ENCODE measurements around the gene ATP9A. TPM values are rescaled to one million over a fixed set of nuclear protein-coding genes. Genes with fewer than 3 reads are reported as not detected.
"Not testable (repeated sequence)": the region's sequence is repeated elsewhere in the genome, so short reads cannot be mapped to it uniquely, and the experiment has no call there.

ATP9A gene
- polyA plus RNA-seq, 3 donors = 57.4 to 60.8 (median 58.5) TPM

DNA sequence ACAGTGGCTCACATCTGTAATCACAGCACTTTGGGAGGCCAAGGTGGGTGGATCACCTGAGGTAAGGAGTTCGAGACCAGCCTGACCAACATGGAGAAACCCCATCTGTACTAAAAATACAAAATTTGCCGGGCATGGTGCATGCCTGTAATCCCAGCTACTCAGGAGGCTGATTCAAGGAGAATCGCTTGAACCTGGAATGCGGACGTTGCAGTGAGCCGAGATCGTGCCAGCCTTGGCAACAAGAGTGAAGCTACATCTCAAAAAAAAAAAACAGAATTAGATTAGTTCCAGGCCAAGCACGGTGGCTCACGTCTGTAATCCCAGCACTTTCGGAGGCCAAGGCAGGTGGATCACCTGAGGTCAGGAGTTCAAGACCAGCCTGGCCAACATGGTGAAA is 2.8 kb downstream of the ATP9A start:
- not testable (repeated sequence) for DNase-seq (ENCODE audit: extremely low read depth in 1 of 11, low read depth in 9 of 11, low spot score in 4 of 11)

DNA sequence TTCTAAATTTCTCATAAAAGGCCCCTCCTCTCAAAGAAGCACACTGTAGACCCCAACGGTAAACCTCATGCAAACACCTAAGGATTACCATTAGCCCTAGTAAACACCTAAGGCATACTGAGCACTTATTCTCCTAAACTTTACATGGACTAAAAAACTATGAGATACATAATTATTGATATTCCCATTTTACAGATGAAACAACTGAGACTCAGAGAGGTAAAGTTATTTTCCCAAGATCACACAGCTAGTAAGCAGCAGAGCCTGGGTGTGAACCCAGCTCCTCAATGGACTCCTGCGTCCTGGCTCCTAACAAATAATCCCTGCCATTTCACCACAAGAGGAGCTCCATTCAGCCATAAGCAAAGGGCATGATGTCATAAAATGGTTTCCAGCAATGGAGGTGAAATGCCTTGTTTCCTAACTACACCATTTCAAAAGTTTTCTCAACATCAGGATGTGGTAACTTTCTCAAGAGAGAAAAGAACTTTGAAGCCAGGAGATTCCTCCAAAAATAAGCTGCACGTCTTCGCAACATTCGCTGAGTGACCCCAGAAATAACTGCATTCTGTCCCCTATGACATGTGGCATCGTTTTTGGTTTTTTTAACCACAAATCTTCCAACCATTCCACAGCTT is 4.1 kb downstream of the ATP9A start:
- DNase-seq (ENCODE audit: extremely low read depth in 1 of 11, low read depth in 9 of 11, low spot score in 4 of 11) = no peak

GRCh38 chr20:51760905-51761546 is 7.2 kb downstream of the ATP9A start:
- DNase-seq (ENCODE audit: extremely low read depth in 1 of 11, low read depth in 9 of 11, low spot score in 4 of 11) = no peak

DNA sequence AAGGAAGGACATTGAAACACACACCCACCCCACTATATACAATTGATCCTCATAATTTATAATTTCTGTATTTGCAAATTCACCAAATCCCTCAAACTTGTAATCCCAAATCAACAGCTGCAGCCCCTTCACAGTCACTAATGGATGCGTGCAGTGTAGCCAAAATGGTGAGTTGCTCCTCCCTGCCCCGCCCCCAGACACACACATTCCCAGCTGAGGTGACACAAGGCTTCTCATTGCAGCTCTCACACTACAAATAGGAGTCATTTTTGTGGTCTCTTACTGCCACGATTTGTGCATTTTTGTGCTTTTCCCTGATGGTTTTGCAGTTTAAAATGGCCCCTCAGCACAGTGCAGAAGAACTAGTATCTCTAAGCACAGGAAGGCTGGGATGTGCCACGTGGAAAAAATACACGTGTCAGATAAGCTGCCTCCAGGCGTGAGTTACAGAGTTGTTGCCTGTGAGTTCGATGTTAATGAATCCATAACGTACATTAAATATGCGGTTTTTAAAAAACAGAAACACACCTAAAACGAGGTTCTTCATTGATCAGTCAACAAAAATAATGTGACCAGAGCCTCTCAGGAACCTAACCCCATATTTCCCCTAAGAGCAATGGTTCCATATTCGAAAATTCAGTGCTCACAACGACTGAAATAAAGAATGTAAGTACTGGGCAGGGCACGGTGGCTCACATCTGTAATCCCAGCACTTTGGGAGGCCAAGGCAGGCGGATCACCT is 8.2 kb downstream of the ATP9A start:
- DNase-seq (ENCODE audit: extremely low read depth in 1 of 11, low read depth in 9 of 11, low spot score in 4 of 11) = no peak

- no peak for DNase-seq (ENCODE audit: extremely low read depth in 1 of 11, low read depth in 9 of 11, low spot score in 4 of 11)
Measured at GRCh38 chr20:51758978-51759544, 9.1 kb downstream of the ATP9A start.

GRCh38 chr20:51757226-51757625 is 11.0 kb downstream of the ATP9A start:
- no peak for DNase-seq (ENCODE audit: extremely low read depth in 1 of 11, low read depth in 9 of 11, low spot score in 4 of 11)

DNA sequence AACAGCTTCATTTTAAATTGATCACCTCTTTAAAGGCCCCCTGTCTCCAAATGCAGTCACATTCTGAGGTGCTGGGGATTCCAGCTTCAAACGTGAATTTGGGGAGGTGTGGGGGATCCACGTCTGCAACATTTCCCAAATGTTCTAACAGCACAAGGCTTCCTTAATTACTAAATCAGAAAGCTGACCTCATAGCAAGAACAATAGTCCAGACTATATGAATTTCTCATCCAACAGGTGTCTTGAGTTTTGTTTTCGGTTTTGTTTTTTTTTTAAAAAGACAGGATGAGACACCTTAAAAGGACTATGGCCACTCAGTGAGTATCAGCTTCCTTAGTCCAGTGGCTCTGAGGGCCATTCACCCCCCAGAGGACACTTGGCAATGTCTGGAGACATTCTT is 11.5 kb downstream of the ATP9A start:
- DNase-seq (ENCODE audit: extremely low read depth in 1 of 11, low read depth in 9 of 11, low spot score in 4 of 11) = no peak

DNA sequence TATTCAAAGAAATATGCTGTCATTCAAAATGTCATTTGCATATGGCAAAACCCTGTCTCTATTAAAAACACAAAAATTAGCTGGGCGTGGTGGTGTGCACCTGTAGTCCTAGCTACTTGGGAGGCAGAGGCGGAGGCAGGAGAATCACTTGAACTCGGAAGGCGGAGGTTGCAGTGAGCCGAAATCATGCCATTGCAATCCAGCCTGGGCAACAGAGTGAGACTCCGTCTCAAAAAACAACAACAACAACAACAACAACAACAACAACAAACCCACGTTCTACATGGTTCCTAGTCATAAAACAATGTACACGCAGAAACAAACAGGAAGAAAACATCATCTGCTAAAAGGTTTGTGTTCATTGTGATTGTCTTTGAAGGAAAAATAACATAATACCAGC is 15.0 kb downstream of the ATP9A start:
- not testable (repeated sequence) for DNase-seq (ENCODE audit: extremely low read depth in 1 of 11, low read depth in 9 of 11, low spot score in 4 of 11)

- DNase-seq (ENCODE audit: extremely low read depth in 1 of 11, low read depth in 9 of 11, low spot score in 4 of 11) = no peak
Measured at GRCh38 chr20:51752343-51752951, 15.7 kb downstream of the ATP9A start.

- no peak for DNase-seq (ENCODE audit: extremely low read depth in 1 of 11, low read depth in 9 of 11, low spot score in 4 of 11)
Measured at GRCh38 chr20:51750770-51751388, 17.3 kb downstream of the ATP9A start.

DNA sequence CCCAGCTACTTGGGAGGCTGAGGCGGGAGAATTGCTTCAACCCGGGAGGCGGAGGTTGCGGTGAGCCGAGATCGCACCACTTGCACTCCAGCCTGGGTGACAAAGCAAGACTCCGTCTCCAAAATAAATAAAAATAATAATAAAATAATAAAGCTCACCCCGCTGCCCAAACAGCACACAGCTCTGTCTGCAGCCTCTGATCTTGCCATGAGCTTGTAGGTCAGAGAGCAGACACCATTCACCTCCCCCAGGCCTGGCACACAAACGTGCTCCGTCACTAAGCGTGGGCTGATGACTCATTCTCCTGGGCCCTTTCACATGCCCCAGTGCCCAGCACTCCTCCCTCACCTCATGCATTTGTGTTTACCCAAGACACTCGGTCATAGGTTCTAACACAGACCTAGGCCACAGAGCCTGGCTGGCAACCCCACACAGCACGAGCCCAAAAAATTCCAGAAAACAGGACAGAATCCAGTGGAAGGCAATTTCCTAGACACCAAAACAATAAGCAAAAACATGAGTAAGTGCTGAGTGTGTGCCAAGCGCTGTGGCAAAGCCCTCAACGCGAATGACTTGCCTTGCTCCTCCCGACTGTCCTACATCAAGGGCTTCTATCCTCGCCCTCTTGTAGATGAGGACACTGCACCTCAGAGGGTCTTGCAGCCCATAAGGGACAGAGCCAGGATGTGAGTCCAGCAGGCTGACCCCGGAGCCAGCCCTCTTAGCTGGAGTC is 18.0 kb downstream of the ATP9A start:
- no peak for DNase-seq (ENCODE audit: extremely low read depth in 1 of 11, low read depth in 9 of 11, low spot score in 4 of 11)

- DNase-seq (ENCODE audit: extremely low read depth in 1 of 11, low read depth in 9 of 11, low spot score in 4 of 11) = no peak
Measured at GRCh38 chr20:51749674-51750036, 18.5 kb downstream of the ATP9A start.

- no peak for DNase-seq (ENCODE audit: extremely low read depth in 1 of 11, low read depth in 9 of 11, low spot score in 4 of 11)
Measured at GRCh38 chr20:51747182-51747911, 20.8 kb downstream of the ATP9A start.

- DNase-seq (ENCODE audit: extremely low read depth in 1 of 11, low read depth in 9 of 11, low spot score in 4 of 11) = no peak
Measured at GRCh38 chr20:51745804-51746203, 22.4 kb downstream of the ATP9A start.

DNA sequence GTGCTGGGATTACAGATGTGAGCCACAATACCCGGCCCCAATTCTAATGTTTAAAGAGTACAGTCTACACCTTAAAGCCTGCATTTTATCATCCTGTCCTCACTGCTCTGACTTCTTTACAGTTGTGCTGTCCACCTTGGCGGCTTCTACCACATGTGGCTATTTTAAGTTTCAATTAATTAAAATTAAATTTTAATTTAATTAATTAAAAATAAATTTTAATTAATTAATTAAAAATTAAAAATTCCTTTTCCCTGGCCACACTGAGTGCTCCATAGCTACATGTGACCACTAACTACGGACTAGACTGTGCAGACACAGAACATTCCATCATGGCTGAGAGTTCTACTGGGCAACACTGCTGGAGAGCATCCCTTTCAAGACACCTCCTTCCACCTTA is 27.4 kb downstream of the ATP9A start:
- no peak for DNase-seq (ENCODE audit: extremely low read depth in 1 of 11, low read depth in 9 of 11, low spot score in 4 of 11)

GRCh38 chr20:51740308-51740707 is 27.9 kb downstream of the ATP9A start:
- DNase-seq (ENCODE audit: extremely low read depth in 1 of 11, low read depth in 9 of 11, low spot score in 4 of 11) = not testable (repeated sequence)

- no peak for DNase-seq (ENCODE audit: extremely low read depth in 1 of 11, low read depth in 9 of 11, low spot score in 4 of 11)
Measured at GRCh38 chr20:51739722-51740249, 28.4 kb downstream of the ATP9A start.

Data from renal cortex interstitium (tissue), 11 donors.